K562 (cell line): ENCODE data around the gene ABCA1. TPM values are rescaled to one million over a fixed set of nuclear protein-coding genes. Genes with fewer than 3 reads are reported as not detected.

Source experiments
- CHD4 ChIP-seq: fragments of 200-600 bp; sonication (generic); IDR thresholded peaks from 3 replicates; pipeline ENCODE4 v1.6.1; 2012; ENCODE audit warnings: low read depth, mild to moderate bottlenecking, mixed read lengths, low read length, inconsistent platforms; ENCODE audit not compliant: insufficient read depth, insufficient replicate concordance, poor library complexity, severe bottlenecking
- CHD7 ChIP-seq: fragments of 200-600 bp; sonication (generic); IDR thresholded peaks from one replicate; pipeline ENCODE4 v1.6.1; 2012; ENCODE audit warnings: mild to moderate bottlenecking, low read depth, low read length, inconsistent platforms
- MNT ChIP-seq, 2 experiments: fragments of 450-650 bp; conservative IDR thresholded peaks; 2 replicates each; pipeline ENCODE4 v1.6.1; 2017; ENCODE audit warnings: mild to moderate bottlenecking in 2 of 2, moderate library complexity in 2 of 2
- MXI1 ChIP-seq: IDR thresholded peaks from 2 replicates; pipeline ENCODE4 v1.6.1; 2011; ENCODE audit warnings: low read depth, mild to moderate bottlenecking, improper control_type of control experiment, low read length
- NEUROD1 ChIP-seq: fragments of 150-350 bp; IDR thresholded peaks from 2 replicates; pipeline ENCODE4 v1.6.1; 2014; ENCODE audit warnings: borderline replicate concordance, low read length, low read depth; ENCODE audit not compliant: partially characterized antibody
- NRF1 ChIP-seq, 2 experiments: fragments of 450-650 bp; IDR thresholded peaks in 1 of 2; conservative IDR thresholded peaks in 1 of 2; 2 replicates each; pipeline ENCODE4 v1.6.1; 2014; ENCODE audit warnings: mild to moderate bottlenecking in 2 of 2
- SAFB ChIP-seq: fragments of 200-400 bp; formaldehyde crosslinking; IDR thresholded peaks from 2 replicates; pipeline ENCODE4 v1.6.1; 2017; ENCODE audit warnings: low read depth, low read length, borderline replicate concordance
- ZBTB12 ChIP-seq: fragments of 250-450 bp; sonication (Bioruptor Pico); IDR thresholded peaks from 2 replicates; pipeline ENCODE4 v1.4.0; 2020
- ZNF311 ChIP-seq: fragments of 250-450 bp; sonication (Bioruptor Pico); IDR thresholded peaks from 2 replicates; pipeline ENCODE4 v1.4.0; 2020; ENCODE audit warnings: mild to moderate bottlenecking, moderate library complexity
- polyA plus RNA-seq, 8 experiments: library from polyadenylated mRNA; depleted of rRNA in 4 of 8; stranded (reverse) in 5 of 8; unstranded in 3 of 8; fragments of >200 nt; fragmentation: Nextera tagmentation in 2 of 8; fragmentation: Illumina TruSeq in 1 of 8; extraction: Ambion mirVana in 2 of 8; extraction: Trizol in 1 of 8; gene quantifications; 2 replicates each; pipeline versions ENCODE4 v1.2.1 to v1.2.3, GENCODE V29; 2011 to 2014; ENCODE audit warnings: inconsistent platforms in 1 of 8, missing spikeins in 1 of 8
- total RNA-seq, 7 experiments: library from RNA; depleted of rRNA in 6 of 7; stranded (reverse); fragments of >200 nt in 6 of 7; fragmentation: Illumina TruSeq in 2 of 7; extraction: Trizol in 2 of 7; gene quantifications; 2 replicates each; pipeline versions ENCODE4 v1.2.1 to v1.2.3, GENCODE V29; 2011 to 2021; ENCODE audit warnings: low replicate concordance in 1 of 7

The ABCA1 gene
- total and polyA plus RNA-seq, 9 of the 15 experiments (the other 6 are each of a cell fraction or from before 2014, with no cell fraction given): under 0.01 to 0.18 (median 0.02) TPM; not detected in 5

- TF ChIP-seq CHD7 (no peak), NEUROD1 (peak; percentile 56), MNT (conservative IDR thresholded peaks at IDR 0.05) (peak in 1 of 2 experiments; percentile 61; a peak in 1 of 4 replicates), CHD4 (no peak), MXI1 (no peak), NRF1 (conservative IDR thresholded peaks at IDR 0.05 in 1 of 2, IDR thresholded peaks at IDR 0.05 in 1 of 2) (peak; percentile 97), ZBTB12 (no peak), SAFB (no peak), ZNF311 (no peak)
Observed at GRCh38 chr9:104968025-104968982, 40.3 kb upstream of the ABCA1 start (continued).
